ENCODE measurements around the gene MFSD11.

DNA sequence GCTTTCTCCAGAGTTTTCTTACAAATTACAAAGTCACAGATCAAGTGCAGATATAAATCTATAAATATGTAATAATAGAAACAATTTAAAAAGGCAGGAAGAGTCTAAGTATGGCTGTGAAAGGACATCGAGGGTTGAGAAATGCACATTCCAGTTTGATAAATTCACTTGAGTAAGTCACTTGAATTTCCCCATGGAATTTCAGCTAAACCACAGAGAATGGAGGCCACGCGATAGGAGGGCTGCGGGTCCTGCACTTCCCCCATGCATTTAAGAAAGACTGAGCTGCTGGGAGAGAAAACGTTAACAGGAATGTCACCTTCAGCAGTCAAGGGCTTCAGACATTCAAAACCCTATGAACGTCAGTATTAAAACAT lies 21.1 kb upstream of the MFSD11 start:
- TF ChIP-seq, protein P1, sequence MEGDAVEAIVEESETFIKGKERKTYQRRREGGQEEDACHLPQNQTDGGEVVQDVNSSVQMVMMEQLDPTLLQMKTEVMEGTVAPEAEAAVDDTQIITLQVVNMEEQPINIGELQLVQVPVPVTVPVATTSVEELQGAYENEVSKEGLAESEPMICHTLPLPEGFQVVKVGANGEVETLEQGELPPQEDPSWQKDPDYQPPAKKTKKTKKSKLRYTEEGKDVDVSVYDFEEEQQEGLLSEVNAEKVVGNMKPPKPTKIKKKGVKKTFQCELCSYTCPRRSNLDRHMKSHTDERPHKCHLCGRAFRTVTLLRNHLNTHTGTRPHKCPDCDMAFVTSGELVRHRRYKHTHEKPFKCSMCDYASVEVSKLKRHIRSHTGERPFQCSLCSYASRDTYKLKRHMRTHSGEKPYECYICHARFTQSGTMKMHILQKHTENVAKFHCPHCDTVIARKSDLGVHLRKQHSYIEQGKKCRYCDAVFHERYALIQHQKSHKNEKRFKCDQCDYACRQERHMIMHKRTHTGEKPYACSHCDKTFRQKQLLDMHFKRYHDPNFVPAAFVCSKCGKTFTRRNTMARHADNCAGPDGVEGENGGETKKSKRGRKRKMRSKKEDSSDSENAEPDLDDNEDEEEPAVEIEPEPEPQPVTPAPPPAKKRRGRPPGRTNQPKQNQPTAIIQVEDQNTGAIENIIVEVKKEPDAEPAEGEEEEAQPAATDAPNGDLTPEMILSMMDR (IDR thresholded peaks at IDR 0.05; ENCODE audit: insufficient read depth, low read length), result no peak
- TF ChIP-seq GABPA (IDR thresholded peaks at IDR 0.05; ENCODE audit: low read depth), result no peak

Measured in HL-60 (cell line).